ENCODE data around the gene NHEJ1.

- TF ChIP-seq CTCF (conservative IDR thresholded peaks at IDR 0.05 in 1 of 2, IDR thresholded peaks at IDR 0.05 in 1 of 2; ENCODE audit: low read depth in 1 of 2, low read length in 2 of 2) (no peak), EZH2 (IDR thresholded peaks at IDR 0.05; ENCODE audit: low read length, missing control alignments) (no peak)
These were observed 37.1 kb downstream of the NHEJ1 start for GRCh38 chr2:219123356-219124135.

Data from fibroblast of lung (primary cell).